HL-60 (cell line): Measurements from ENCODE around the gene NPEPL1.
A peak's percentile ranks its signal among the peaks of the same experiment; 100 is the strongest.

Source experiments
- DNase-seq, 2 experiments: peaks; one replicate each; pipeline ENCODE4 v3.0.0-alpha.2; 2010 to 2020; ENCODE audit warnings: low read depth in 1 of 2, low spot score in 1 of 2
- H3K27ac ChIP-seq: fragments of 250-450 bp; sonication (Bioruptor Pico); replicated peaks from 2 replicates; pipeline ENCODE4 v1.5.1; 2020; ENCODE audit warnings: mild to moderate bottlenecking, moderate library complexity
- H3K27me3 ChIP-seq: fragments of 250-450 bp; sonication (Bioruptor Pico); 2 replicates; pipeline ENCODE4 v1.5.1; 2021; ENCODE audit warnings: mild to moderate bottlenecking, moderate library complexity; ENCODE audit not compliant: insufficient read depth, poor library complexity, severe bottlenecking
- H3K4me3 ChIP-seq: replicated peaks from 2 replicates; pipeline ENCODE4 v1.5.1; 2011; ENCODE audit warnings: mild to moderate bottlenecking, control low read depth, low read length; ENCODE audit not compliant: insufficient read depth
- CTCF ChIP-seq: IDR thresholded peaks from one replicate; pipeline ENCODE4 v1.5.1; 2011; ENCODE audit warnings: low read length, control low read depth, inconsistent platforms; ENCODE audit not compliant: insufficient read depth
- GABPA ChIP-seq: IDR thresholded peaks from 2 replicates; pipeline ENCODE4 v1.6.1; 2012; ENCODE audit warnings: low read depth
- POLR2AphosphoS5 ChIP-seq: IDR thresholded peaks from 2 replicates; pipeline ENCODE4 v1.6.1; 2012; ENCODE audit warnings: low read depth
- REST ChIP-seq: IDR thresholded peaks from 2 replicates; pipeline ENCODE4 v1.6.1; 2012; ENCODE audit warnings: low read depth; ENCODE audit not compliant: insufficient replicate concordance
- SPI1 ChIP-seq: IDR thresholded peaks from 2 replicates; pipeline ENCODE4 v1.6.1; 2012; ENCODE audit warnings: low read depth, mild to moderate bottlenecking, borderline replicate concordance

Gene NPEPL1

GRCh38 chr20:58649288-58650180, 43.1 kb upstream of the NPEPL1 start:
- no peaks in the 10 kb centered on the region for H3K27me3 ChIP-seq
- H3K4me3 ChIP-seq = peak overlapping the region; percentile 100

GRCh38 chr20:58650181-58650775, 42.3 kb upstream of the NPEPL1 start:
- DNase-seq = no peak
- TF ChIP-seq CTCF = no peak
- H3K27ac ChIP-seq = peak overlapping the region; percentile 91
- no peaks in the 10 kb centered on the region for H3K27me3 ChIP-seq
- peak overlapping the region; percentile 100 for H3K4me3 ChIP-seq

More at GRCh38 chr20:58649288-58650180, 43.1 kb upstream of the NPEPL1 start:
- TF ChIP-seq GABPA (no peak), SPI1 (no peak), REST (no peak), CTCF (no peak)
- no peak overlapping the region for H3K27ac ChIP-seq
- no peak for DNase-seq

- Histone ChIP-seq H3K27me3 (no peaks in the 10 kb centered on the region), H3K27ac (peak within 1 kb of the TSS; percentile 91), H3K4me3 (peak within 1 kb of the TSS; percentile 100)
- peak; percentile 91 to 92 for DNase-seq
- TF ChIP-seq REST (no peak), SPI1 (peak; percentile 14; the same call in 1 of the 2 replicates), CTCF (peak; percentile 14), POLR2AphosphoS5 (peak; percentile 76), GABPA (peak; percentile 100)
Measured at GRCh38 chr20:58650776-58651558, 41.6 kb upstream of the NPEPL1 start, which contains the start of gene STX16. Gene STX16 (plus strand): TSS chr20:58651283. CDS start chr20:58652007, 724 bp downstream.
